GM12878 (cell line): ENCODE measurements around the gene RPL22. TPM values are rescaled to one million over a fixed set of nuclear protein-coding genes. Genes with fewer than 3 reads are reported as not detected.

Experiments used
- ATAC-seq: fragments of 200-7000 bp; cut with Tn5 transposase; 3 replicates; pipeline ENCODE4 v1.9.1; 2020; ENCODE audit warnings: mild to moderate bottlenecking, moderate library complexity
- BruUV-seq: library from RNA; stranded (reverse); fragments of 400-500 nt; replicated peaks from 2 replicates; lab custom pipeline; 2021; lab: Mats Ljungman, UMichigan
- CTCF ChIA-PET: fragments of 300-600 bp; sonication (Branson Sonifier 250); formaldehyde crosslinking; extraction: SDS; loops from one replicate; lab custom pipeline; 2021; ENCODE audit warnings: inconsistent platforms; lab: Yijun Ruan, JAX
- POLR2A ChIA-PET: fragments of 350-600 bp; formaldehyde crosslinking; extraction: SDS; loops from one replicate; lab custom pipeline; 2021; ENCODE audit warnings: inconsistent platforms; lab: Charles Lee
- RAD21 ChIA-PET: fragments of 300-600 bp; sonication (Branson Sonifier 250); formaldehyde crosslinking; loops from one replicate; lab custom pipeline; 2023; ENCODE audit warnings: antibody characterized with exemption; ENCODE audit not compliant: unreplicated experiment; lab: Charles Lee
- SMC1A ChIA-PET: fragments of 300-600 bp; sonication (Branson Sonifier 250); formaldehyde crosslinking; loops from one replicate; lab custom pipeline; 2023; ENCODE audit not compliant: unreplicated experiment, uncharacterized antibody; lab: Charles Lee
- DNase-seq: peaks from one replicate; pipeline ENCODE4 v3.0.0-alpha.2; 2011; ENCODE audit warnings: low read depth, low spot score
- FAIRE-seq: peaks from 3 replicates; lab custom pipeline; 2011; peaks lifted over from hg19 to GRCh38; lab: Jason Lieb, UNC
- H2AFZ ChIP-seq: 2 replicates; pipeline ENCODE4 v1.6.0; 2011; ENCODE audit warnings: low read depth, low read length, control low read depth; ENCODE audit not compliant: control insufficient read depth
- H3K27ac ChIP-seq: 2 replicates; pipeline ENCODE4 v1.5.1; 2011; ENCODE audit warnings: control low read depth; ENCODE audit not compliant: control insufficient read depth, insufficient read depth
- H3K27me3 ChIP-seq, 2 experiments: replicated peaks in 1 of 2; 2 replicates each; pipeline versions ENCODE4 v1.6.0 to v1.6.1; 2011; ENCODE audit warnings: low read length in 1 of 2; ENCODE audit not compliant: control insufficient read depth in 2 of 2, insufficient read depth in 2 of 2
- H3K36me3 ChIP-seq, 2 experiments: 2 replicates each; pipeline ENCODE4 v1.5.1; 2011; ENCODE audit warnings: low read length in 1 of 2; ENCODE audit not compliant: control insufficient read depth in 2 of 2, insufficient read depth in 2 of 2
- H3K4me1 ChIP-seq: 2 replicates; pipeline ENCODE4 v1.6.1; 2011; ENCODE audit warnings: mild to moderate bottlenecking, low read length, moderate library complexity, mixed read lengths; ENCODE audit not compliant: control insufficient read depth, insufficient read depth
- H3K4me2 ChIP-seq: 2 replicates; pipeline ENCODE4 v1.6.0; 2011; ENCODE audit warnings: control low read depth; ENCODE audit not compliant: control insufficient read depth, insufficient read depth
- H3K4me3 ChIP-seq: fragments of 200-600 bp; sonication (generic); 2 replicates; pipeline ENCODE4 v1.5.1; 2016
- H3K79me2 ChIP-seq: 2 replicates; pipeline ENCODE4 v1.6.0; 2011; ENCODE audit warnings: low read length; ENCODE audit not compliant: control insufficient read depth, insufficient read depth
- H3K9ac ChIP-seq: 2 replicates; pipeline ENCODE4 v1.8.0; 2011; ENCODE audit warnings: low read length, control low read depth, mixed read lengths; ENCODE audit not compliant: control insufficient read depth, insufficient read depth
- H3K9me3 ChIP-seq: replicated peaks from 3 replicates; pipeline ENCODE4 v1.5.1; 2011; ENCODE audit warnings: mild to moderate bottlenecking, low read length; ENCODE audit not compliant: control insufficient read depth, insufficient read depth
- H4K20me1 ChIP-seq: 2 replicates; pipeline ENCODE4 v1.6.0; 2011; ENCODE audit not compliant: control insufficient read depth, insufficient read depth
- EGR1 ChIP-seq, 2 experiments: IDR thresholded peaks; 1 replicate in 1 of 2; 2 replicates in 1 of 2; pipeline ENCODE4 v1.6.1; 2011 to 2012; ENCODE audit warnings: low read depth in 2 of 2, low read length in 2 of 2, borderline replicate concordance in 1 of 2, mild to moderate bottlenecking in 1 of 2, moderate library complexity in 1 of 2
- TAF1 ChIP-seq: IDR thresholded peaks from 2 replicates; pipeline ENCODE4 v1.6.1; 2011; ENCODE audit warnings: mild to moderate bottlenecking, low read depth, low read length, borderline replicate concordance
- WGBS: methylation state at CpG from one replicate; pipeline ENCODE4 v1.1.6; 2016; ENCODE audit warnings: low lambda C conversion rate; ENCODE audit not compliant: insufficient replicate concordance, insufficient coverage; ENCODE audit errors: missing lambda C conversion rate; 5-methylcytosine and 5-hydroxymethylcytosine counted together
- in situ Hi-C: fragments of 300-500 bp; cut with MboI; formaldehyde crosslinking; loops from 9 replicates; pipeline ENCODE4 v1.14.3; 2018; ENCODE audit warnings: mixed read lengths
- intact Hi-C: fragments of 100-400 bp; cut with micrococcal nuclease; formaldehyde crosslinking; loops from one replicate; pipeline ENCODE4 v1.14.2; 2022; ENCODE audit not compliant: unreplicated experiment
- polyA plus RNA-seq, 11 experiments: library from polyadenylated mRNA; depleted of rRNA in 4 of 11; unstranded in 6 of 11; stranded (reverse) in 5 of 11; fragments of >200 nt; fragmentation: Nextera tagmentation in 4 of 11; fragmentation: Illumina TruSeq in 1 of 11; extraction: Ambion mirVana in 4 of 11; extraction: Trizol in 1 of 11; gene quantifications; 1 replicate in 1 of 11; 2 replicates in 10 of 11; pipeline versions ENCODE4 v1.2.1 to v1.2.3, GENCODE V29; 2011 to 2016; ENCODE audit warnings: inconsistent platforms in 2 of 11, missing spikeins in 2 of 11, low read depth in 1 of 11
- total RNA-seq, 4 experiments: library from RNA; depleted of rRNA in 3 of 4; stranded (reverse); fragments of >200 nt in 3 of 4; fragmentation: Illumina TruSeq in 1 of 4; extraction: Trizol in 1 of 4; gene quantifications; 2 replicates each; pipeline versions ENCODE4 v1.2.1 to v1.2.3, GENCODE V29; 2013 to 2021

RPL22 gene
- total and polyA plus RNA-seq, 10 of the 15 experiments (the other 5 are each of a cell fraction or from before 2014, with no cell fraction given), result 191 to 560 (median 430) TPM

DNA sequence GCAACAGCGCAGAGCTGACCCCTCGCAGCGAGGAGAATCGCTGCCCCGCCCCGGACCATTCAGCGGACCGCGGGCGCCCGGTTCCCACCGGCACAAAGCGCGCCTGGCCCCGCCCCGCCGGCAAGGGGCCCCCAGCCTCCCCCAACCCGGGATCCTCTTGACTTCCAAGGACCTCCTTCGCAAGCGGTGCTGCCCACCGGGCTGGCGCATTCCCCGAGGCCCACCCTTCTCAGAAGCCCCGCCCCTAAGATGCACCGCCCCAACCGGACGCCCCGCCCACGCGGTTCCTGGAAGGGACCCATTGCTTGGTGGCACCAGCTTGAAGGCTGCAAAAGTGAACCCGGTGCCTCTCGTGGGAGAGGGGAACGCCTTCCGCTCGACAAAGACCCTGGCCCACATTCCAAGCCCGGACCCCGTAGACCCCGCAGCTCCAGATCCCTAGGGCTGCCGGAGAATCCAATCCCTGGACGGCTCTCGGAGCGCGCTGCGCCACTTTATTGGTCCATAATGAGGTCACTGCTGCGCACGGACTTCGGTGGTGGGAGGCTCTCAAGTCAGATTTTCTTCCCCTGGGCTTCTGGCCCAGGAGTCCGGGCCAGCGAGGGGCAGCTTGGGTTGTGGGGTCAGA is 46.6 kb upstream of the RPL22 start:
- SMC1A ChIA-PET, result interaction anchor here (1.2 to 3.0 kb wide), 8 partner anchors 22 to 401 kb away, joined by 3 to 9 read pairs (median 4); no protein-coding TSS in a partner anchor
- DNase-seq (no peak), ATAC-seq (peak; percentile 68)
- WGBS, result 11% methylated on average over 28 of the region's 49 CpGs
- Histone ChIP-seq H3K4me3 (peak overlapping the region; percentile 41; the same call in 1 of the 2 replicates), H3K79me2 (no peaks in the 10 kb centered on the region), H3K4me2 (peak overlapping the region; percentile 77)
- no TSS peak for BruUV-seq
- RAD21 ChIA-PET, result interaction anchor here (0.8 to 4.0 kb wide), 12 partner anchors 11 to 253 kb away, joined by 3 to 32 read pairs (median 4); partner anchors contain the start of gene ICMT
- TF ChIP-seq EGR1 (IDR thresholded peaks at IDR 0.05; ENCODE audit: borderline replicate concordance in 1 of 2, low read depth in 2 of 2, low read length in 2 of 2) (peak in 1 of 2 experiments; percentile 70; a peak in 2 of 3 replicates), TAF1 (no peak)
- TF ChIP-seq, all 136 proteins: peak for 1
- ChIA-PET CTCF (interaction anchor here (0.6 to 5.2 kb wide), 33 partner anchors 9 to 962 kb away, joined by 3 to 47 read pairs (median 4); partner anchors contain the start of genes ACOT7, ICMT and RNF207), POLR2A (no interaction called here)
- Histone ChIP-seq H3K9me3 (no peaks in the 10 kb centered on the region), H3K27me3 (peaks cover 16 to 26% of the 10 kb centered on the region in 2 experiments), H3K4me1 (peaks cover 5% of the 10 kb centered on the region), H3K9ac (no peak overlapping the region), H4K20me1 (no peaks in the 10 kb centered on the region), H2AFZ (no peak overlapping the region), H3K36me3 (no peaks in the 10 kb centered on the region), H3K27ac (no peak overlapping the region)
- intact Hi-C loops, result loop anchor here (1.0 to 2.0 kb wide), 4 partner anchors 97 to 193 kb away; no protein-coding TSS in a partner anchor
- in situ Hi-C loops, result loop anchor here (5.0 kb wide), 1 partner anchor 101 kb away; no protein-coding TSS in a partner anchor
- no peak for FAIRE-seq
